Measurements from ENCODE around the gene SMAP1.
"Not testable (repeated sequence)": the region's sequence is repeated elsewhere in the genome, so short reads cannot be mapped to it uniquely, and the experiment has no call there.

SMAP1 gene

GRCh38 chr6:70734381-70734780 lies 66.7 kb downstream of the SMAP1 start:
- Histone ChIP-seq H3K4me3 (ENCODE audit: low read depth, low read length) (no peak overlapping the region), H3K36me3 (peaks cover 4% of the 10 kb centered on the region), H3K9me3 (ENCODE audit: severe bottlenecking) (no peaks in the 10 kb centered on the region), H3K27ac (no peak overlapping the region), H3K27me3 (ENCODE audit: insufficient read depth, low read depth, severe bottlenecking) (no peaks in the 10 kb centered on the region)
- TF ChIP-seq, protein P1, sequence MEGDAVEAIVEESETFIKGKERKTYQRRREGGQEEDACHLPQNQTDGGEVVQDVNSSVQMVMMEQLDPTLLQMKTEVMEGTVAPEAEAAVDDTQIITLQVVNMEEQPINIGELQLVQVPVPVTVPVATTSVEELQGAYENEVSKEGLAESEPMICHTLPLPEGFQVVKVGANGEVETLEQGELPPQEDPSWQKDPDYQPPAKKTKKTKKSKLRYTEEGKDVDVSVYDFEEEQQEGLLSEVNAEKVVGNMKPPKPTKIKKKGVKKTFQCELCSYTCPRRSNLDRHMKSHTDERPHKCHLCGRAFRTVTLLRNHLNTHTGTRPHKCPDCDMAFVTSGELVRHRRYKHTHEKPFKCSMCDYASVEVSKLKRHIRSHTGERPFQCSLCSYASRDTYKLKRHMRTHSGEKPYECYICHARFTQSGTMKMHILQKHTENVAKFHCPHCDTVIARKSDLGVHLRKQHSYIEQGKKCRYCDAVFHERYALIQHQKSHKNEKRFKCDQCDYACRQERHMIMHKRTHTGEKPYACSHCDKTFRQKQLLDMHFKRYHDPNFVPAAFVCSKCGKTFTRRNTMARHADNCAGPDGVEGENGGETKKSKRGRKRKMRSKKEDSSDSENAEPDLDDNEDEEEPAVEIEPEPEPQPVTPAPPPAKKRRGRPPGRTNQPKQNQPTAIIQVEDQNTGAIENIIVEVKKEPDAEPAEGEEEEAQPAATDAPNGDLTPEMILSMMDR (IDR thresholded peaks at IDR 0.05; ENCODE audit: low read depth, low read length), result no peak
- no peak for DNase-seq

- H3K27me3 ChIP-seq (ENCODE audit: insufficient read depth, low read depth, severe bottlenecking), result no peaks in the 10 kb centered on the region
- no peak for DNase-seq
- peaks cover 4% of the 10 kb centered on the region for H3K36me3 ChIP-seq
- H3K27ac ChIP-seq, result no peak overlapping the region
- H3K9me3 ChIP-seq (ENCODE audit: severe bottlenecking), result no peaks in the 10 kb centered on the region
- no peak overlapping the region for H3K4me3 ChIP-seq (ENCODE audit: low read depth, low read length)
- TF ChIP-seq, protein P1 (IDR thresholded peaks at IDR 0.05; ENCODE audit: low read depth, low read length), result no peak
Observed at GRCh38 chr6:70734979-70735378, 67.3 kb downstream of the SMAP1 start.

GRCh38 chr6:70735513-70735912 lies 67.8 kb downstream of the SMAP1 start:
- H3K27ac ChIP-seq, result no peak overlapping the region
- H3K4me3 ChIP-seq (ENCODE audit: low read depth, low read length), result no peak overlapping the region
- DNase-seq, result no peak
- H3K36me3 ChIP-seq, result peaks cover 4% of the 10 kb centered on the region
- H3K9me3 ChIP-seq (ENCODE audit: severe bottlenecking), result no peaks in the 10 kb centered on the region
- TF ChIP-seq, protein P1 (IDR thresholded peaks at IDR 0.05; ENCODE audit: low read depth, low read length), result no peak
- H3K27me3 ChIP-seq (ENCODE audit: insufficient read depth, low read depth, severe bottlenecking), result no peaks in the 10 kb centered on the region

DNA sequence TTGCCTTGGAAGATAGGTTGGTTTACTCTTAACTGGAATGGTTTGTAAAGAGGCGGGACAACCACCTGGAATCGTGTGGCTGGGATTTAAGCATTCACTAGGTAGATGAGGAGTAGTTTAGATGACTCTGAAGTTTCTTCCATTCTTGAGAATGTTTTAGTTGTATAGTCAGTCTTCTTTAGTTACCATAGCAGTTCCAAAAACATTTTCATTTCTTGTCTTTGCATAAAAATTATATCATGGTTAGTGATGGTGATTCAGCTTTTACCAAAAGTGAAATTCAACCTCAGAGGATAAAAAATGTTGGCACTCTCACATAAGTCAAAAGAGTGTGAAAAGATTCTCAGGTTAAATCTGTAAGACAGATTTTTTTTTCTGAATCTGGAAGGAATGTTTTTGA lies 70.3 kb downstream of the SMAP1 start:
- Histone ChIP-seq H3K27me3 (ENCODE audit: insufficient read depth, low read depth, severe bottlenecking) (no peaks in the 10 kb centered on the region), H3K27ac (no peak overlapping the region), H3K4me3 (ENCODE audit: low read depth, low read length) (no peak overlapping the region), H3K9me3 (ENCODE audit: severe bottlenecking) (no peaks in the 10 kb centered on the region), H3K36me3 (peaks cover 4% of the 10 kb centered on the region)
- TF ChIP-seq, protein P1 (IDR thresholded peaks at IDR 0.05; ENCODE audit: low read depth, low read length), result no peak
- no peak for DNase-seq

DNA sequence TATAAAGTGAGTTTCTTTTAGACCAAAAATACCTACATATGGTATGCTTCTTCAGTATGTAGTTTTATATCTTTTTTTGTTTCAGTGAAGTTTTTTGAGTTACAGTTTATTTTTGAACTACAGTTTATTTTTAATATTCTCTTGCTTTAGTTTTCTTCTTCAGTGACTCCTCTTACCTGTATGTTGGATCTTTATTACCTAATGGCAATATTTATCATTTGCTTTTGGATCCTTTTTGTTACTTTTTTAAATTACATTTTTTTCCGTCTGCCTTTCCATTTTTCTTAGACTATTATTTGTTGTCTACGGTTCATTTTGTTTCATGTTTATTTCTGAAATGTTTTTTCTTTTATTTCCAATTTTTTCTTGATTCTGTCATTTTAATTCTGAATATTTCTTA lies 71.9 kb downstream of the SMAP1 start:
- H3K27me3 ChIP-seq (ENCODE audit: insufficient read depth, low read depth, severe bottlenecking), result no peaks in the 10 kb centered on the region

GRCh38 chr6:70740746-70741145 lies 73.1 kb downstream of the SMAP1 start:
- H3K4me3 ChIP-seq (ENCODE audit: low read depth, low read length); H3K27ac ChIP-seq; H3K36me3 ChIP-seq; H3K9me3 ChIP-seq (ENCODE audit: severe bottlenecking); DNase-seq; H3K27me3 ChIP-seq (ENCODE audit: insufficient read depth, low read depth, severe bottlenecking): not testable (repeated sequence)

More for the DNA sequence above, 71.9 kb downstream of the SMAP1 start:
- Histone ChIP-seq H3K9me3 (ENCODE audit: severe bottlenecking) (no peaks in the 10 kb centered on the region), H3K4me3 (ENCODE audit: low read depth, low read length) (no peak overlapping the region), H3K36me3 (no peaks in the 10 kb centered on the region; the same call in 1 of the 2 replicates), H3K27ac (no peak overlapping the region)
- TF ChIP-seq, protein P1 (IDR thresholded peaks at IDR 0.05; ENCODE audit: low read depth, low read length), result no peak
- DNase-seq, result no peak

DNA sequence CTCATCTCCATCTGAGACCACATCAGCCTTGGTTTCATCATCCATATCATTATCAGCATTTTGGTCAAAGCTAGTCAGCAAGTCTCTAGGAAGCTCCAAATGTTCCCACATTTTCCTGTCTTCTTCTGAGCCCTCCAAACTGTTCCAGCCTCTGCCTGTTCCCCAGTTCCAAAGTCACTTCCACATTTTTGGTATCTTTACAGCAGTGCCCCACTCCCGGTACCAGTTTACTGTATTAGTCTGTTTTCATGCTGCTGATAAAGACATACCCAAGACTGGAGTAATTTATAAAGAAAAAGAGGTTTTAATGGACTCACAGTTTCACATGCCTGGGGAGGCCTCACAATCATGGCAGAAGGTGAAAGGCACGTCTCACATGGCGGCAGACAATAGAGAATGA lies 74.8 kb downstream of the SMAP1 start:
- not testable (repeated sequence) for H3K9me3 ChIP-seq (ENCODE audit: severe bottlenecking); H3K27me3 ChIP-seq (ENCODE audit: insufficient read depth, low read depth, severe bottlenecking); H3K36me3 ChIP-seq; H3K27ac ChIP-seq; H3K4me3 ChIP-seq (ENCODE audit: low read depth, low read length); DNase-seq

Data from WERI-Rb-1 (cell line).